ENCODE results near the gene CLEC2A.

CLEC2A gene

GRCh38 chr12:9936591-9936990 lies 4.4 kb upstream of the CLEC2A start:
- no peak for FAIRE-seq
- DNase-seq (ENCODE audit: insufficient read length, low spot score): no peak
- TF ChIP-seq POLR2A (IDR thresholded peaks at IDR 0.05; ENCODE audit: low read depth, low read length) (no peak), POLR2AphosphoS5 (IDR thresholded peaks at IDR 0.05; ENCODE audit: low read depth, low read length) (no peak), PAX5 (IDR thresholded peaks at IDR 0.05; ENCODE audit: insufficient read depth, low read length, severe bottlenecking) (no peak), SPI1 (IDR thresholded peaks at IDR 0.05; ENCODE audit: low read depth, low read length) (no peak), POU2F2 (IDR thresholded peaks at IDR 0.05; ENCODE audit: low read depth, low read length) (no peak), TAF1 (IDR thresholded peaks at IDR 0.05; ENCODE audit: low read depth, low read length) (no peak)

- no peak for TF ChIP-seq SPI1 (IDR thresholded peaks at IDR 0.05; ENCODE audit: low read depth, low read length)
- no peak for TF ChIP-seq POLR2A (IDR thresholded peaks at IDR 0.05; ENCODE audit: low read depth, low read length)
- TF ChIP-seq POLR2AphosphoS5 (IDR thresholded peaks at IDR 0.05; ENCODE audit: low read depth, low read length): no peak
- TF ChIP-seq TAF1 (IDR thresholded peaks at IDR 0.05; ENCODE audit: low read depth, low read length): no peak
- no peak for TF ChIP-seq PAX5 (IDR thresholded peaks at IDR 0.05; ENCODE audit: insufficient read depth, low read length, severe bottlenecking)
- no peak for TF ChIP-seq POU2F2 (IDR thresholded peaks at IDR 0.05; ENCODE audit: low read depth, low read length)
- DNase-seq (ENCODE audit: insufficient read length, low spot score) (no peak), FAIRE-seq (no peak)
These were observed 2.9 kb upstream of the CLEC2A start for GRCh38 chr12:9935026-9935425.

DNA sequence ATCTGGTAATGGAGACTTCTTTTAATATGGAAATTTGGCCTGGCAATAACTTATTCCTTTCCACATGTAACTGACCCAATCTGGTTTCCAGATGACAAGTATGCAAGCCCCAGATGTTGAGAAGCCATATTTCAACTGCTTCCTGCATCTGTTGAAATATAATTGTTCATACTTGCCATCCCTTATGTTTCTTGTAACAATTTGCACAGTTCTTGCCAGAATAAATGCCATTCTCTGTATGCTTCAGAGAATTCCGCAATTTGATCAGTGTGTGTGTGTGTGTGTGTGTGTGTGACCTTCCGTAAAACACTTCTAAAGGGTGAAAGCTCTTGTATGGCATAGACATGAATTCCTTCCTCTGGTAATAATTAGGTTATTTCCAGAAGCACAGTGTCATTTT lies 1.8 kb upstream of the CLEC2A start:
- DNase-seq (ENCODE audit: insufficient read length, low spot score) (no peak), FAIRE-seq (no peak)
- TF ChIP-seq PAX5 (IDR thresholded peaks at IDR 0.05; ENCODE audit: insufficient read depth, low read length, severe bottlenecking) (no peak), SPI1 (IDR thresholded peaks at IDR 0.05; ENCODE audit: low read depth, low read length) (no peak), POU2F2 (IDR thresholded peaks at IDR 0.05; ENCODE audit: low read depth, low read length) (no peak)

- DNase-seq (ENCODE audit: insufficient read length, low spot score): no peak
- no peak for FAIRE-seq
- TF ChIP-seq POLR2A (IDR thresholded peaks at IDR 0.05; ENCODE audit: low read depth, low read length) (no peak), POU2F2 (IDR thresholded peaks at IDR 0.05; ENCODE audit: low read depth, low read length) (no peak), TAF1 (IDR thresholded peaks at IDR 0.05; ENCODE audit: low read depth, low read length) (no peak), SPI1 (IDR thresholded peaks at IDR 0.05; ENCODE audit: low read depth, low read length) (no peak), POLR2AphosphoS5 (IDR thresholded peaks at IDR 0.05; ENCODE audit: low read depth, low read length) (no peak), PAX5 (IDR thresholded peaks at IDR 0.05; ENCODE audit: insufficient read depth, low read length, severe bottlenecking) (no peak)
These were observed 925 bp downstream of the CLEC2A start for GRCh38 chr12:9931245-9931644.

GRCh38 chr12:9928607-9929006 lies 3.6 kb downstream of the CLEC2A start:
- TF ChIP-seq POLR2AphosphoS5 (IDR thresholded peaks at IDR 0.05; ENCODE audit: low read depth, low read length): no peak
- peak; percentile 28; the same call in 1 of the 2 replicates for TF ChIP-seq SPI1 (IDR thresholded peaks at IDR 0.05; ENCODE audit: low read depth, low read length)
- no peak for DNase-seq (ENCODE audit: insufficient read length, low spot score)
- FAIRE-seq: no peak

GRCh38 chr12:9926876-9927275 lies 5.3 kb downstream of the CLEC2A start:
- TF ChIP-seq PAX5 (IDR thresholded peaks at IDR 0.05; ENCODE audit: insufficient read depth, low read length, severe bottlenecking): no peak
- no peak for TF ChIP-seq POLR2AphosphoS5 (IDR thresholded peaks at IDR 0.05; ENCODE audit: low read depth, low read length)
- no peak for TF ChIP-seq TAF1 (IDR thresholded peaks at IDR 0.05; ENCODE audit: low read depth, low read length)
- TF ChIP-seq POLR2A (IDR thresholded peaks at IDR 0.05; ENCODE audit: low read depth, low read length): no peak
- no peak for TF ChIP-seq SPI1 (IDR thresholded peaks at IDR 0.05; ENCODE audit: low read depth, low read length)
- peak; percentile 77 for FAIRE-seq
- no peak for DNase-seq (ENCODE audit: insufficient read length, low spot score)

GRCh38 chr12:9925705-9926393 lies 6.3 kb downstream of the CLEC2A start:
- DNase-seq (ENCODE audit: insufficient read length, low spot score) (no peak), FAIRE-seq (no peak)
- TF ChIP-seq TAF1 (IDR thresholded peaks at IDR 0.05; ENCODE audit: low read depth, low read length) (no peak), PAX5 (IDR thresholded peaks at IDR 0.05; ENCODE audit: insufficient read depth, low read length, severe bottlenecking) (no peak), POLR2AphosphoS5 (IDR thresholded peaks at IDR 0.05; ENCODE audit: low read depth, low read length) (no peak), POU2F2 (IDR thresholded peaks at IDR 0.05; ENCODE audit: low read depth, low read length) (no peak), SPI1 (IDR thresholded peaks at IDR 0.05; ENCODE audit: low read depth, low read length) (no peak), POLR2A (IDR thresholded peaks at IDR 0.05; ENCODE audit: low read depth, low read length) (no peak)

GRCh38 chr12:9922429-9922828 lies 9.7 kb downstream of the CLEC2A start:
- no peak for DNase-seq (ENCODE audit: insufficient read length, low spot score)
- no peak for FAIRE-seq
- TF ChIP-seq POU2F2 (IDR thresholded peaks at IDR 0.05; ENCODE audit: low read depth, low read length): no peak
- TF ChIP-seq PAX5 (IDR thresholded peaks at IDR 0.05; ENCODE audit: insufficient read depth, low read length, severe bottlenecking): no peak
- no peak for TF ChIP-seq TAF1 (IDR thresholded peaks at IDR 0.05; ENCODE audit: low read depth, low read length)
- TF ChIP-seq POLR2A (IDR thresholded peaks at IDR 0.05; ENCODE audit: low read depth, low read length): no peak
- no peak for TF ChIP-seq POLR2AphosphoS5 (IDR thresholded peaks at IDR 0.05; ENCODE audit: low read depth, low read length)
- no peak for TF ChIP-seq SPI1 (IDR thresholded peaks at IDR 0.05; ENCODE audit: low read depth, low read length)

DNA sequence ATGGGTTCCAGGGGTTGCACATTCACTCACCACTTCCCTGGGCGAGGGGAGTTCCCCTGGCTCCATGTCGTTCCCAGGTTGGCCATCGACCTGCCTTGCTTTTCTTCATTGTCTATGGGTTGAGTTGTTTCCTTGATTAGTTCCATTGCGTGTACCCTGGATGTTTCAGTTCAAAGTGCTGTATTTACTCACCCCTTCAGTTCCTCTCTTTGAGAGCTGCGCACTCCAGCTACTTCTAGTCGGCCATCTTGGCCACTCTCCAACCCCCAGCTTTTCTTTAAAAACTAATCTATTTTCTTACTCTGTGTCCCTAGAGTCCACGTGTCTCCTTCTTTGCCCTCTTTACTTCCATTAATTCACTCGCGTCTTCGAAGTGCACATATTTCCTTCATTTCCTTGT lies 11.7 kb downstream of the CLEC2A start:
- DNase-seq (ENCODE audit: insufficient read length, low spot score) (no peak), FAIRE-seq (no peak)
- no peak for TF ChIP-seq TAF1 (IDR thresholded peaks at IDR 0.05; ENCODE audit: low read depth, low read length)
- TF ChIP-seq POLR2AphosphoS5 (IDR thresholded peaks at IDR 0.05; ENCODE audit: low read depth, low read length): no peak
- TF ChIP-seq POLR2A (IDR thresholded peaks at IDR 0.05; ENCODE audit: low read depth, low read length): no peak
- TF ChIP-seq SPI1 (IDR thresholded peaks at IDR 0.05; ENCODE audit: low read depth, low read length): no peak
- TF ChIP-seq PAX5 (IDR thresholded peaks at IDR 0.05; ENCODE audit: insufficient read depth, low read length, severe bottlenecking): no peak
- TF ChIP-seq POU2F2 (IDR thresholded peaks at IDR 0.05; ENCODE audit: low read depth, low read length): no peak

DNA sequence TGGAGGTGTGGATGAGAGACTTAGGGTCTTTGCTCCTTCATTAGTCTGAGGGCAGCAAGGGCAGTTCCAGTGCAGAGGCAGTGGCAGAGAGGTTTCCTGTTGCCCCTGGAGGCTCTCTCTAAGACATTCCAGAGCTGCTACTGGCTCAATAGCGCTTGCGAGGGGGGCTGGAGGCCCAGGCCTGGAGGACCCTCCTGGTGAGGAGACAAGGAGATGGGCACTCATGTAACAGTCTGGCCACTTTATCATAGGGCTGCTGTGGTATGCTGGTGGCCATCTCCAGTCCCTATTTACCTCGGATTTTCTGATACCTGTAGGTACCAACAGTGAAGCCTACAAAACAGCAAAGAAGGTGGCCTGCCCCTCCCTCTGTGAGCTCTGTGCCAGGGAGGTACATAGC lies 12.7 kb downstream of the CLEC2A start:
- DNase-seq (ENCODE audit: insufficient read length, low spot score) (no peak), FAIRE-seq (no peak)
- no peak for TF ChIP-seq POLR2A (IDR thresholded peaks at IDR 0.05; ENCODE audit: low read depth, low read length)
- no peak for TF ChIP-seq TAF1 (IDR thresholded peaks at IDR 0.05; ENCODE audit: low read depth, low read length)
- no peak for TF ChIP-seq POLR2AphosphoS5 (IDR thresholded peaks at IDR 0.05; ENCODE audit: low read depth, low read length)
- no peak for TF ChIP-seq SPI1 (IDR thresholded peaks at IDR 0.05; ENCODE audit: low read depth, low read length)
- TF ChIP-seq PAX5 (IDR thresholded peaks at IDR 0.05; ENCODE audit: insufficient read depth, low read length, severe bottlenecking): no peak
- TF ChIP-seq POU2F2 (IDR thresholded peaks at IDR 0.05; ENCODE audit: low read depth, low read length): no peak
